Small intestine (tissue), 4 donors: Measurements from ENCODE around the gene STARD6. TPM values are rescaled to one million over a fixed set of nuclear protein-coding genes. Genes with fewer than 3 reads are reported as not detected.

ENCODE experiments used
- polyA plus RNA-seq, 4 donors: library from polyadenylated mRNA; stranded (reverse) in 3 of 4; unstranded in 1 of 4; fragments of 200-250 nt in 3 of 4; fragments of 120-200 nt in 1 of 4; gene quantifications; one replicate each; pipeline versions ENCODE4 v1.2.1 to v1.2.3, GENCODE V29; 2013
- donor health status: healthy with polysubstance abuse.
- donor health status: Bipolar disorder and iron deficiency.
- donor health status: healthy.

Gene STARD6
- polyA plus RNA-seq, 4 donors: 0.07 TPM; not detected in 3

Other genes starting within 250 kb of the STARD6 start
- gene MBD2, start 133.2 kb downstream of the STARD6 start, polyA plus RNA-seq: 10 to 100 TPM; 24.0 to 65.1 (median 36.9) TPM
- 10 to 100 TPM in 1 of 4 donors, 1 to 10 TPM in 3; 4.3 to 38.2 (median 7.0) TPM for gene POLI, start 88.3 kb downstream of the STARD6 start, polyA plus RNA-seq
- gene C18orf54, start within 50 bp of the STARD6 start, polyA plus RNA-seq: 1 to 10 TPM in 1 of 4 donors, under 1 TPM in 2, not detected in 1; 0.27 to 3.1 (median 0.79) TPM
- under 1 TPM in 1 of 4 donors, not detected in 3; 0.18 TPM for gene DYNAP, start 233.4 kb upstream of the STARD6 start, polyA plus RNA-seq